CD4-positive, alpha-beta T cell treated with Interleukin-6 at 100 ng/mL for 8 hours (primary cell): ENCODE measurements around the gene MLKL.

Experiments
- DNase-seq: peaks from one replicate; pipeline ENCODE4 v3.0.0-alpha.2; 2020; ENCODE audit warnings: mixed read lengths, low spot score

MLKL gene

GRCh38 chr16:74650966-74651567, 49.6 kb downstream of the MLKL start:
- no peak for DNase-seq

GRCh38 chr16:74649839-74650504, 50.7 kb downstream of the MLKL start:
- DNase-seq, result no peak

GRCh38 chr16:74641969-74642368, 58.7 kb downstream of the MLKL start:
- no peak for DNase-seq

- DNase-seq, result no peak
These were observed 62.8 kb downstream of the MLKL start for GRCh38 chr16:74637742-74638453.

GRCh38 chr16:74635303-74635702, 65.4 kb downstream of the MLKL start:
- no peak for DNase-seq

GRCh38 chr16:74633686-74634085, 67.0 kb downstream of the MLKL start:
- DNase-seq, result no peak

- no peak for DNase-seq
These were observed 73.0 kb downstream of the MLKL start for GRCh38 chr16:74627506-74628220.

- DNase-seq, result no peak
These were observed 73.8 kb downstream of the MLKL start for GRCh38 chr16:74626741-74627416.

GRCh38 chr16:74625500-74626350, 74.9 kb downstream of the MLKL start:
- DNase-seq, result no peak

- no peak for DNase-seq
These were observed 76.8 kb downstream of the MLKL start for GRCh38 chr16:74623839-74624235.

GRCh38 chr16:74623214-74623838, 77.3 kb downstream of the MLKL start:
- peak; percentile 47 for DNase-seq

GRCh38 chr16:74622005-74622404, 78.7 kb downstream of the MLKL start:
- DNase-seq, result no peak
